KOPT-K1 (cell line): ENCODE data around the gene TXLNG.

Experiments
- H3K27ac ChIP-seq: fragments of 200-600 bp; sonication (generic); 2 replicates; pipeline ENCODE4 v1.5.1; 2016; ENCODE audit warnings: antibody characterized with exemption, mild to moderate bottlenecking, low read depth, low read length; ENCODE audit not compliant: poor library complexity, severe bottlenecking
- H3K36me3 ChIP-seq: fragments of 200-600 bp; sonication (generic); 2 replicates; pipeline ENCODE4 v1.5.1; 2017; ENCODE audit warnings: antibody characterized with exemption, mild to moderate bottlenecking, low read length, moderate library complexity; ENCODE audit not compliant: insufficient read depth
- H3K9me3 ChIP-seq: fragments of 200-600 bp; sonication (generic); 2 replicates; pipeline ENCODE4 v1.5.1; 2017; ENCODE audit warnings: antibody characterized with exemption, low read length, mild to moderate bottlenecking; ENCODE audit not compliant: insufficient read depth, poor library complexity, severe bottlenecking

TXLNG gene

DNA sequence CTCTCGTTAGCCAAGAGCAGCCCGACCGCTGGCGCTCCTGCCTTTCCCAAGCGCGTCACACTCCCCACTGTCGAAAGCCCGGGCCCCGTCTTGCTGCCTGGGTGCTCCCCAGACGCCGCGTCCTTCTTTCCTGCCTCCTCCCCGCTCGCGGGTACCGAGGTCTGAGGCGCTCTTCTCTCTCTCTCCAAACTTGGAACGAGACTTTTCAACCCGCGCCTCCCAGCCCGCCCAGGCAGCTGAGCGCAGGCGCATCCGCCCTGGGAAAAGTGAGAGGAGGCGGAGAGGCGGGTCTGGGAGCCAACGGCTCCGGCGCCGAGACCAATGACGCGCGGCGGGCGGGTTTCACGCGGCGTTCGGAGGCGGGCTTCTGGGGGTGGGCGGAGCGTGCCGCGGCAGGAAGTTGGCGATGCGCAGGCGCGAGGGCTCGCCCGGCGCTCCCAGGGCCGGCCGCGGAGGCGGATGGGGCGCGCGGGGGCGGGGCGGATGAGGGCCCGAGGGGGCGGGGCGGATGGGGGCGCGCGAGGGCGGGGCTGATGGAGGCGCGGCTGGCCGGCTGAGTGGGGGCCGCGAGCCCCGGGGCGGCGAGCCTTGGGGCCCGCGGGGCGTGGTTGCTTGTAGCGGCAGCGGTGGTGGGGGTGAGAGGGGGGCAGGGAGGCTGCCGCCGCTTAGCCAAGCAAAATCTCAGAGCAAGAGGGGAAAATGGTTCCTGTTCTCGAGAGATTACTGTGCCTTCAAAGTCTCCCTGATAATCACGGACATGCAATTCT, 84.0 kb downstream of the TXLNG start, which contains the start of gene RBBP7:
Gene RBBP7, minus strand, starts transcription at position 268 of the 767 bp plus-strand sequence. CDS start 309 bp downstream, outside the sequence.
- H3K9me3 ChIP-seq = no peaks in the 10 kb centered on the region
- peaks cover 33% of the 10 kb centered on the region for H3K36me3 ChIP-seq
- H3K27ac ChIP-seq = peak within 1 kb of the TSS; percentile 95

GRCh38 chrX:16870862-16871815, 84.9 kb downstream of the TXLNG start:
- Histone ChIP-seq H3K27ac (peak overlapping the region; percentile 88), H3K9me3 (no peaks in the 10 kb centered on the region), H3K36me3 (peaks cover 26% of the 10 kb centered on the region)

GRCh38 chrX:16873106-16873505, 86.8 kb downstream of the TXLNG start:
- Histone ChIP-seq H3K27ac (no peak overlapping the region), H3K36me3 (peaks cover 10% of the 10 kb centered on the region), H3K9me3 (no peaks in the 10 kb centered on the region)

GRCh38 chrX:16874458-16875095, 88.3 kb downstream of the TXLNG start:
- Histone ChIP-seq H3K36me3 (no peaks in the 10 kb centered on the region), H3K9me3 (no peaks in the 10 kb centered on the region), H3K27ac (no peak overlapping the region)

- H3K36me3 ChIP-seq = no peaks in the 10 kb centered on the region
- no peak overlapping the region for H3K27ac ChIP-seq
- H3K9me3 ChIP-seq = no peaks in the 10 kb centered on the region
Observed at GRCh38 chrX:16876696-16877095, 90.4 kb downstream of the TXLNG start.

GRCh38 chrX:16882169-16882568, 95.9 kb downstream of the TXLNG start:
- Histone ChIP-seq H3K36me3 (no peaks in the 10 kb centered on the region), H3K27ac (peak overlapping the region; percentile 49), H3K9me3 (no peaks in the 10 kb centered on the region)

DNA sequence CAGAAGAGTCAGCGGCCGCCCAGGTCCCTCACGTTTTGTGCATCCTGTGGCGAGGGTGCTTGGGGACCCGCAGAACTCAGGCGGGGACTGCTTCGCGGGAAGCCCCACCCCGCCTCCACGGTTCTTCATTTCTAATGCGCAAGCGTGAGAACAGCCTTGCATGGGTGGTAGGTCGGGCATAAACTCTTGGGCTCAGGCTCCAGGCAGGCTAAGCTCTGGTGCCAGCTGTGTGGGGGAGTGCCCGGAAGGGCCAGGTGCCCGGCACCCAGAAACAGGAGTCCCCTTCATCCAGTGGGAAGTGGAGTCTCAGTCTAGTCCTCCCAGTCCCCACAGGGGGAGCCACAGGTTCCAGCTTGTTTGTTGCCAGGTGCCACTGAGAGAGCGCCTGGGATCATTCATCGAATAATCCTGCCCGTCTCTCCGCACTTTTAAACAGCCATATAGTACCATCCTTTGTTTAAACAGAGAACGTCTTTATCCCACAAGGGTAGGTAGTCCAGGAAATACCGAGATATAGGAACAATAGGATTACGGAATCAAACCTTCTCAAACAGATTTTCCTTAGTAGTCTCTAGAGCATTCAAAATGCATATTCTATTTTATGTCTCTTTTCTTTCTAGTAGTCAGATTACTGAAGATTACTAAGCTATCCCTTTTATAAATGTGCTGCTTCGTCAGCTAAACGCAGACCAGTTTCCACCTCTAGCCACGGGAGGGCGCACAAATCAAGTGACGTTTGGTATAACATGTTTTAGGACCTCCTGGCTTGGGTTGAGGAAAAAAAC, 96.6 kb downstream of the TXLNG start:
- Histone ChIP-seq H3K36me3 (no peaks in the 10 kb centered on the region), H3K9me3 (no peaks in the 10 kb centered on the region), H3K27ac (peak overlapping the region; percentile 49)

DNA sequence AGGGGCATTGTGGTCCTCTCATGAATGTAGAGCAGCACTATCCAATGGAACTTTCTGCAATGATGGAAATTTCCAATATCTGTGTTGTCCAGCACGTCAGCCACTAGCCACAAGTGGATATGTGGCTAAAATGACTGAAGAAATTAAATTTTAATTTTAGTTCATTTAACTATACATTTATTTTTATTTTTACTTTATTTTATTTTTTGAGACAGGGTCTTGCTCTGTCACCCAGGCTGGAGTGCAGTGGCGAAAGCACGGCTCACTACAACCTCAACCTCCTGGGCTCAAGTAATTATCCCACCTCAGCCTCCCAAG, 97.2 kb downstream of the TXLNG start:
- Histone ChIP-seq H3K9me3 (no peaks in the 10 kb centered on the region), H3K36me3 (no peaks in the 10 kb centered on the region), H3K27ac (no peak overlapping the region)

GRCh38 chrX:16885628-16886027, 99.4 kb downstream of the TXLNG start:
- no peaks in the 10 kb centered on the region for H3K36me3 ChIP-seq
- H3K27ac ChIP-seq = no peak overlapping the region
- H3K9me3 ChIP-seq = no peaks in the 10 kb centered on the region

- no peaks in the 10 kb centered on the region for H3K9me3 ChIP-seq
- no peak overlapping the region for H3K27ac ChIP-seq
- no peaks in the 10 kb centered on the region for H3K36me3 ChIP-seq
Observed at GRCh38 chrX:16892504-16893362, 106.5 kb downstream of the TXLNG start.
